ENCODE results near the gene DDX11. TPM values are rescaled to one million over a fixed set of nuclear protein-coding genes. Genes with fewer than 3 reads are reported as not detected.
"Not testable (repeated sequence)": the region's sequence is repeated elsewhere in the genome, so short reads cannot be mapped to it uniquely, and the experiment has no call there.

DDX11 gene
- total RNA-seq, 2 experiments from 2014 or later: 196 TPM

DNA sequence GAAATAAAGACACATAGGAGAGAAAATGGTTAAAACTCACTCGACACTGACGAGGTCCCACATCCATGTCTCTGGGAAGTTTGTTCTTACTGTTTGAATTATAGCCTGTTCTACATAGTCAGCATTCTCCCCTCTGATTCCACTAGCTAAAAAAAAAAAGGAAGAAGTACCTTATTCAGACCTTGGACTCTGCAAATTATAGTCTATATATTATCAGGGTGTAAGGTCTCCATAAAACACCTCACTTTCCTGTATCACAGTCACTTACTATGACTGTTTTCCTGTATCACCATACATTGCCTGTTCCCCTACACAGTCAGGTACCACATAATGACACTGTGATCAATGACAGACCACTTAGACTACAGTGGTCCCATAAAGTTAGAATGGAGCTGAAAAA is 62.9 kb downstream of the DDX11 start:
- H3K27me3 Mint-ChIP-seq, H3K36me3 Mint-ChIP-seq: not testable (repeated sequence)

DNA sequence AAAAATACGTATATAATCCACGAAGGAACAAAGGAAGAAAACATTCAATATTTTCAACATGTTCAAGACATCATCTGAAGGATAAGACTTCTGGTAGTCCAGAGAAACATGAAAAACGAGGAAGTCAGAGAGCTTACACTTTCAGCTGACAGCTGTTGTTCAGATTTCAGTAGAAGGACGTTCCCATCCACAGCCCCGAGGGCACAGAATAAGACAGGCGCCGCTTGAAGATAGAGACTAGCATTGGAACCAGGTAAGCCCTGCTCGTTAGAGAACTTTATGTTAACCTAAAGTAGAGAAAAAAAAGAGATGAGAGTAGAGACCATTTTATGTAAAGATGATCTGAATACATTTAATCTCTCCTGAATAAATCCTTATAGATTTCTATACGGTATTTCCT is 71.1 kb downstream of the DDX11 start:
- H3K27ac Mint-ChIP-seq; H3K9me3 Mint-ChIP-seq; ATAC-seq (ENCODE audit: low read depth); POLR2A ChIA-PET; H3K27me3 Mint-ChIP-seq; DNase-seq; H3K4me3 Mint-ChIP-seq; H3K36me3 Mint-ChIP-seq; H3K4me1 Mint-ChIP-seq: not testable (repeated sequence)

More for the DNA sequence above, 62.9 kb downstream of the DDX11 start:
- H3K27ac Mint-ChIP-seq; H3K9me3 Mint-ChIP-seq; DNase-seq; H3K4me1 Mint-ChIP-seq; POLR2A ChIA-PET; H3K4me3 Mint-ChIP-seq; ATAC-seq (ENCODE audit: low read depth): not testable (repeated sequence)

DNA sequence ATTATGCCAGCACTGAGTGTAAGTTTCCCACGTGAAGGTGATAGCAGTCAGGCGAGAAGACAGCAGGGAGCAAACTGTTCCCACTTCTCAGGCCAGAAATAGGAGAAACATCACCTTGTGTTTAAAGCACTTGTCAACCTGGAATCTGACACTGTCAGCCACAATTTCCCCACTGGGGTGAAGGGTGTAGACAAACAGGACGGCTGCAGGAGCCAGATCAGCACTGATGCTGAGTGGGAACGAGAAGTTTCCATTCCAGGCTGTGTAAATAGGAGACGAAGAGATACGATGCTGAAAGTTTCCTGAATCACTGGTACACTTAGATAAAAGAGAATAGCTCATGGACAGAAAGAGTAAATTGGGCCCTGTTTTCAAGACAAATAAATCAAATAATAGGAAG is 71.6 kb downstream of the DDX11 start:
- DNase-seq; POLR2A ChIA-PET; H3K27ac Mint-ChIP-seq; H3K4me1 Mint-ChIP-seq; H3K9me3 Mint-ChIP-seq; H3K4me3 Mint-ChIP-seq; H3K36me3 Mint-ChIP-seq; ATAC-seq (ENCODE audit: low read depth): not testable (repeated sequence)
- H3K27me3 Mint-ChIP-seq: peaks cover 10% of the 10 kb centered on the region

DNA sequence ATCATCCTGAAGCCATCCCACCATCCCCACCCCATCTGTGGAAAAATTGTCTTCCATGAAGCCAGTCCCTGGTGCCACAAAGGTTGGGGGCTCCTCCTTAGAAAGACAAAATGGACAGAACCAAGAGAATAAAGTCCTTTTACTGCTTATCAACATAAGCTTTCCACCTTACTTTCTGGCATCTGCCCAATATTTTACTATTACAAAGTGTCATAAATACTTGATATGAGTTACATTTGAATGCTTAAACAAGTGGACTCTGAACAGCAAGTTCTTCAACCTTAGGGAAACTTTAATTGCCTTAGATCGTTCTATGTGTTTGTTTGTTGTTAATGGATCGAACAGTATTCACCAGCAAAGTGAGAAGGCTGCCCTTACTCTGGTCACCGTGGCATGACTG is 73.8 kb downstream of the DDX11 start:
- H3K36me3 Mint-ChIP-seq, POLR2A ChIA-PET, H3K4me1 Mint-ChIP-seq: not testable (repeated sequence)

DNA sequence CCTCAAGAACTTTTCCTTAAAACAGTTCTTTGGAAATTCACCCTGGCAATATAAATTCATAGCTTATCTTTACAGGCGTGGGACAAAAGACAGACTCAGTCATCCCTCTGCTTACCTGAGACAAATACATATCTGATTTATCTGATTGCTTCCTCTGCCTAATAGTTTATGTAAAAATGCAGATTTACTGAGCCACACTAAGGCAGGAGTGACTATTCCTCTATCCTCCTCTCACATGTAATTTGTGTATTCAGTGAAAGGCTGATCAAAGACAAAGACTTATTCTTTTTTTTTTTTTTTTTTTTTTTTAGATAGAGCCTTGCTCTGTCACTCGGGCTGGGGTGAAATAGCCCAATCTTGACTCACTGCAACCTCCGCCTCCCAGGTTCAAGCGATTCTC is 77.1 kb downstream of the DDX11 start:
- POLR2A ChIA-PET; H3K36me3 Mint-ChIP-seq; H3K4me3 Mint-ChIP-seq; ATAC-seq (ENCODE audit: low read depth); H3K4me1 Mint-ChIP-seq; H3K9me3 Mint-ChIP-seq; H3K27ac Mint-ChIP-seq; DNase-seq; H3K27me3 Mint-ChIP-seq: not testable (repeated sequence)

More for the DNA sequence above, 73.8 kb downstream of the DDX11 start:
- H3K4me3 Mint-ChIP-seq; H3K9me3 Mint-ChIP-seq; DNase-seq; ATAC-seq (ENCODE audit: low read depth); H3K27ac Mint-ChIP-seq: not testable (repeated sequence)
- peaks cover 10% of the 10 kb centered on the region for H3K27me3 Mint-ChIP-seq

Other genes starting within 250 kb of the DDX11 start
- gene TSPAN11, start 147.1 kb upstream of the DDX11 start, total RNA-seq: not detected